Measurements from ENCODE around the gene TBX1.
"Not testable (repeated sequence)": the region's sequence is repeated elsewhere in the genome, so short reads cannot be mapped to it uniquely, and the experiment has no call there.

Gene TBX1

GRCh38 chr22:19777192-19777591 is 16.6 kb downstream of the TBX1 start:
- in situ Hi-C loops (cut with MboI; ENCODE audit: low sequenced_read_pairs), result not testable (repeated sequence)

DNA sequence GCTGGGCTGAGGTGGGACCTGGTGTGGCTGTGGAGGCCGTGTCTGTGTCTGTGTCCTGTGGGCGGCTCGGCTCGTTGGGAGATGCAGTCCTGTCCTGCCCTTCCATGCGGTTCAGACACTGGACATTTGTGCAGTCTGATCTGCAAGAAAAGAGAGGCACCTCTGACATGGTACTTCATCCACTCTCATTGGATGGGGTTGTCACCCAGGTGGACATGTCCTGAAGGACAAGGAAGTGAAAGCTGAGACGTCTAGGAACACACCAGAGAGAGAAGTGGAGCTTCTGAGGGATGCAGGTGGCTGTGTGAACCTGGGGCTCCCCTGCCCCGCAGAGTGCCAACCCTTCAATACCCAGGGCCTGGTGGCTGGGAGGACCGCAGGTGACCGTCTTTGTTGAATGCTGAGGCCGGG is 18.4 kb downstream of the TBX1 start:
- in situ Hi-C loops (cut with MboI; ENCODE audit: low sequenced_read_pairs), result no loop called here

- in situ Hi-C loops (cut with MboI; ENCODE audit: low sequenced_read_pairs), result no loop called here
These were observed 19.2 kb downstream of the TBX1 start for GRCh38 chr22:19779685-19780268.

- in situ Hi-C loops (cut with MboI; ENCODE audit: low sequenced_read_pairs), result no loop called here
These were observed 22.0 kb downstream of the TBX1 start for GRCh38 chr22:19782533-19782932.

GRCh38 chr22:19783586-19784383 is 23.2 kb downstream of the TBX1 start:
- in situ Hi-C loops (cut with MboI; ENCODE audit: low sequenced_read_pairs), result no loop called here

GRCh38 chr22:19784384-19785175 is 24.0 kb downstream of the TBX1 start:
- in situ Hi-C loops (cut with MboI; ENCODE audit: low sequenced_read_pairs), result no loop called here

- in situ Hi-C loops (cut with MboI; ENCODE audit: low sequenced_read_pairs), result no loop called here
These were observed 25.1 kb downstream of the TBX1 start for GRCh38 chr22:19785461-19786263.

DNA sequence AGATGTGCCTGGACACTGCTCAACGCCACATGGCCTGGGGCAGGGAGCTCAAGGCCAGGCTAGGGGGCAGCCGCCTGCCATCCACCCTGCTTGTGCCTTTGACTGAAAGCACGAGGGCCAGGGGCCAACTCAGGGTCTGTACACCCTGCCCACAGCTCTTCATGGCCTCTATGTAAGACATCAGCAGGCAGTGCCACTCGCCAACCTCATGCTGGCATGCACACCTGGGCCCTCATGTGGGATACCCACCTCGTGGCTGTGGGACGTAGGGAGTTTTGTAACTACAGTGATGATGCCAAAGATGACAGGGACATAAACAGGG is 25.6 kb downstream of the TBX1 start:
- in situ Hi-C loops (cut with MboI; ENCODE audit: low sequenced_read_pairs), result no loop called here

DNA sequence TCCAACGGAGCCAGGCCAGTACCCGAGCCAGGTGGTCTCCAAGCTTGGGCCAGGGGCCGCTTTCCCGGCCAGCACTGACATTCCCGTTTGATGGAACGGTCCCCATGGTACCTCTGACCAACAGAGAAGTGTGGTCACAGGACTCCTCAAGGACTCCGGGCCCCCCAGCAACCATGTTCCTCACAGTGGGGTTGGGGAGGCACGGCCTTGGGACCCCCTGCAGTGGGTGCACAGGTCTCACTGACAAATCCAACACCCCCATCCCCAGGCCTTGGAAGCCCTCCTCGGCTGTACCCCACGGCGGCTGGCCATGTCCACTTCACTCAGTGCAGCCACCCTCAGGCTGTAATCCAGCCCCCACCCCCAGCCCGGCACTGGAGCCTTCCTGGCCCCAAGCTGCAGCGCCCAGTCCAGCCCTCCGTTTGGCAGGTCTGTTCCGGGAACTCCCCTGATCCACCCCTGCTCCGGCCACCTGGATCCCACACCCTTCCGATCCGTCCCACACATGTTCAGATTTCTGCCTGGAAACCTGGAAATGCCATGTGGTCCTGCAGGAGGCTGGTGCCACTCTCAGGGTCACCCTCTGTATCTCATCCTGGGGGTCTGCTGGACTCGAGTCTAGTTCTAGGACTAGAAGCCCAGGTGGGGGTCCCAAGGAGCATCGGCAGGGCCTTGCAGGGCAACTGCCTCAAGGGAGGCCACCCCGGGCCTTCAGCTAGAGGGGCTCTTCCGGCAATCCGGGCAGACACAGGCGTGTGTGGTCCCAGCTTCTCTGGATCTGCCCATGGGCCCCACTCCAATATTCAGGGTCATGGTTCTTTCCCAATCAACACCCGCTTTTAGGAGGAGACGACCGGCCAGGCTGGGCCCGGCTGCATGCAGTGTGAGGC is 26.6 kb downstream of the TBX1 start:
- in situ Hi-C loops (cut with MboI; ENCODE audit: low sequenced_read_pairs), result no loop called here

- in situ Hi-C loops (cut with MboI; ENCODE audit: low sequenced_read_pairs), result no loop called here
These were observed 27.2 kb downstream of the TBX1 start for GRCh38 chr22:19787849-19788141.

GRCh38 chr22:19788661-19789225 is 28.2 kb downstream of the TBX1 start:
- in situ Hi-C loops (cut with MboI; ENCODE audit: low sequenced_read_pairs), result no loop called here

DNA sequence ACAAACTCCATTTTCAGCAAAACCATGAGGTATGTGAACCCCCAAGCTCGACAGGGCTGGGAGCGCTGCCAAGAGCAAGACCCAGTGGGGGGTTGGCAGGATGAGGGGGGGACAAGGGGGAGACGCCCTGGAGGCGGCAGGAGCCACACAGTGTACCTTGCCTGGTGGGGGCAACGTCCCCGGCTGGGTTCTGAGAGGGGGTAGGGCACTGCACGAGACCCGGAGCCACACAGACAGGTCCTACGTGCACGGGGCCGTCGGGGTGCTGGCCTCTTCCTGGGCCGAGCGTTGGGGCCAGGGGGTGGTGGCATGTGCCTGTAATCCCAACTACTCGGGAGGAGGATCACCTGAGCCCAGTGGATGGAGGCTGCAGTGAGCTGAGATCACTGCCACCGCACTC is 28.8 kb downstream of the TBX1 start:
- in situ Hi-C loops (cut with MboI; ENCODE audit: low sequenced_read_pairs), result no loop called here

DNA sequence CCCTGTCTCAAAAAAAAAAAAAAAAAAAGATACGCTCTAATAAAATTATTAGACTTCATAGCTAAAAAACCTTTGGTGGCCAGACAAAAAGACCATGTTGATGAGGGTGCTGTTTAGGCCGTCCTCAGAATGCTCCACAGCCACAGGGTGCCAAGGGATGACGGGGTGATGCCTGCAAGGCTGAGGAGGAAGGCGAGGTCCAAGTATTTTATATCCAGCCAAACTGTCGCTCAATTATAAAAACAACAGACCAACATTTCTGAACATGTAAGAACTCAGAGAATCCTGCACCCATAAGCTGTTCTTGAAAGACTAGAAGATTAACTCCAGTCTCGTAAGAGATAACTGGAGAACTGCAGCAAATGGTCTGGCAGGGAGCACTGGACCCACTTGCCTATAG is 29.2 kb downstream of the TBX1 start:
- in situ Hi-C loops (cut with MboI; ENCODE audit: low sequenced_read_pairs), result no loop called here

DNA sequence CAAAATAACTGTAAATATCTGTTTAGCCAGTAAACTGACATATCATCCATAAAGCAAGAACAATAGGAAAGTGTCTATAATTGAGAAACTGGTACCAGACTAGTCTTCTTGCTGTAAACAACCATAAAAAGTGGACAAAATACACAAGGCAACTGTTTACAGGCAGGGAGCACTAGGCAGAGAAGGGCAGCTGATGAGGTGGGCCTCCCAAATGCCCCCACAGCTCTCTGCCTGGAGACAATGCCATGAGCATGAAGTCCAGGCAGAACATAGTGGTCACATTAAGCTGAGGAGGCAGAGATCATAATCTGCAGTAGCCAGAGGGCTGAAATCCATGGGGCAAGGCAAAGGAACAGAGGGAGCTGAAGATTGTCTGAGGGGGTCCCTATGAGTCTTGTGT is 30.7 kb downstream of the TBX1 start:
- in situ Hi-C loops (cut with MboI; ENCODE audit: low sequenced_read_pairs), result no loop called here

DNA sequence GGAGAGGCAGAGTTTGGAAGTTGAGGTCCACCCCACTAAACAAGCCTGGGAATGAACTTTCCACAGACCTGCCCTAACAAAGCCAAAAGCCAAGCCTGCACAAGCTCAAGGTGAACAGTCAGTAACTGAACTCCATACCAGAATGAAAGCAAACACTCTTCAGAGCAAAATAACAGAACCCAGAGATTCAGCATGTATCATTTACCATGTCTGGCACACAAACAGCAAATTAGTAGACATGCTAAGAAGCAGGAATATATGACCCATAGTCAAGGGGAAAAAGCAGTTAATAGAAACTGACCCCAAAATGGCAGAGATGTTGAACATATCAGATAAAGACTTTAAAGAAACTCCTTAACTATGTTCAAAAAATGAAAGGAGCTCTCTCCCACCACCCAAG is 31.3 kb downstream of the TBX1 start:
- in situ Hi-C loops (cut with MboI; ENCODE audit: low sequenced_read_pairs), result no loop called here

- in situ Hi-C loops (cut with MboI; ENCODE audit: low sequenced_read_pairs), result not testable (repeated sequence)
These were observed 31.9 kb downstream of the TBX1 start for GRCh38 chr22:19792383-19792896.

DNA sequence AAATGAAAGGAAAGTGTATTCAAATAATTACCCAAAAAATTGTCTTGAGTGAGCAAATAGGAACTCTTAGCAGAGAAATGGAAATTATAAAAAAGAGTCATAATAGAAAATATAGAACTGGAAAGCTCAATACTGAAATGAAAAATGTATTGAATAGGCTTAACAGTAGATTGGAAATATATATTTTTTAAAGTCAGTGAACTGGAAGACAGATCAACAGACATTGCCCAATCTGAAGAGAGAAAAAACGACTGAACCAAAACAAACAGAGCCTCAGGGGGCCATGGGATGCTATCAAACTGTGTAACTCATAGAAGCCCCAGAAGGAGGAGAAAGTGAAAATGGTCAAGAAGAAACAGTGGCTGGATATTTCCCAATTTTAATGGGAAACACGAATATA is 32.6 kb downstream of the TBX1 start:
- in situ Hi-C loops (cut with MboI; ENCODE audit: low sequenced_read_pairs), result no loop called here

DNA sequence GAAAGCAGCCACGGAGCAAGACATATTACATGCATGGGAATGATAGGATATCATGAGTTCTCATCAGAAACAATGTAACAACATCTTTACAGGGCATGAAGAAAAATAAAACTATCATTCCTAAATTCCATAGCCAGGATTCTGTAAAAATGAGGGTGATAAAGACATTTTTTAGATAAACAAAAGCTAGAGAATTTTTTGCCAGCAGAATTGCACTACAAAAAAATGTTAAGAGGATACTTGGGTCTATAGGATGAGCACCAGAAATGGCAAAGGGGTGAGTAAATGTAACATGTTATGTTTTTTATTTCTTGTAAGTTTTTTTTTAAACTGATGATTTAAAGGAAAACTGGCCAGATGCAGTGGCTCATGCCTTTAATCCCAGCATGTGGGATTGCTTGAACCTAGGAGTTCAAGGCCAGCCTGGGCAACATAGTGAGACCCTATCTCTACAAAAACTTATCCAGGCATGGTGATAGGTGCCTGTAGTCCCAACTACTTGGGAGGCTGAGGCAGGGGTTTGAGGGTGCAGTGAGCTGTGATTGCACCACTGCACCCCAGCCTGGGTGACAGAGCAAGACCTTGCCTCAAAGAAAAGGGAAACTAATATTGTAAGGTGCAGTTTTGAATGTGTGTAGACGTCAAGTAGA is 33.2 kb downstream of the TBX1 start:
- in situ Hi-C loops (cut with MboI; ENCODE audit: low sequenced_read_pairs), result no loop called here

GRCh38 chr22:19795617-19796008 is 35.0 kb downstream of the TBX1 start:
- in situ Hi-C loops (cut with MboI; ENCODE audit: low sequenced_read_pairs), result no loop called here

Measured in HL-60/S4 treated with retinoic acid at 250 ng/mL for 4 days and 3 days (cell line).